H1 (cell line): ENCODE results near the gene PPAT. TPM values are rescaled to one million over a fixed set of nuclear protein-coding genes. Genes with fewer than 3 reads are reported as not detected.

Experiments
- CTCF ChIA-PET: fragments of 300-600 bp; sonication (Branson Sonifier 250); formaldehyde crosslinking; loops from one replicate; lab custom pipeline; 2021; ENCODE audit not compliant: partially characterized antibody; lab: Charles Lee
- POLR2A ChIA-PET: fragments of 300-600 bp; sonication (Branson Sonifier 250); formaldehyde crosslinking; loops from one replicate; lab custom pipeline; 2021; ENCODE audit warnings: inconsistent platforms; ENCODE audit not compliant: partially characterized antibody; lab: Charles Lee
- DNase-seq, 2 experiments: peaks; one replicate each; pipeline versions ENCODE4 v3.0.0 to v3.0.0-alpha.2; 2010 to 2022; ENCODE audit warnings: low spot score in 2 of 2, low read depth in 1 of 2, mixed read lengths in 1 of 2
- FAIRE-seq: peaks from 2 replicates; lab custom pipeline; 2011; peaks lifted over from hg19 to GRCh38; lab: Jason Lieb, UNC
- H2AFZ ChIP-seq: 2 replicates; pipeline ENCODE4 v1.8.1; 2012; ENCODE audit warnings: low read length, inconsistent platforms
- H2AK5ac ChIP-seq: 2 replicates; pipeline ENCODE4 v1.6.1; 2013; ENCODE audit warnings: low read depth, low read length
- H2BK120ac ChIP-seq: replicated peaks from 2 replicates; pipeline ENCODE3; 2013; ENCODE audit warnings: low read depth, low read length, inconsistent platforms
- H2BK12ac ChIP-seq: 2 replicates; pipeline ENCODE4 v1.6.1; 2013; ENCODE audit warnings: low read depth, low read length
- H2BK15ac ChIP-seq: 2 replicates; pipeline ENCODE4 v1.6.1; 2013; ENCODE audit warnings: low read length
- H2BK20ac ChIP-seq: 2 replicates; pipeline ENCODE4 v1.6.1; 2013; ENCODE audit warnings: low read length
- H2BK5ac ChIP-seq: 2 replicates; pipeline ENCODE4 v1.6.1; 2013; ENCODE audit warnings: low read depth, low read length
- H3K14ac ChIP-seq: 2 replicates; pipeline ENCODE4 v1.6.1; 2013; ENCODE audit warnings: inconsistent platforms; ENCODE audit not compliant: insufficient read length
- H3K18ac ChIP-seq: 2 replicates; pipeline ENCODE4 v1.6.1; 2013; ENCODE audit warnings: low read length; ENCODE audit errors: extremely low read depth
- H3K23ac ChIP-seq: 2 replicates; pipeline ENCODE4 v1.6.1; 2013; ENCODE audit warnings: inconsistent platforms; ENCODE audit not compliant: insufficient read length
- H3K23me2 ChIP-seq: 2 replicates; pipeline ENCODE4 v1.6.1; 2013; ENCODE audit warnings: low read depth, low read length
- H3K27ac ChIP-seq: 2 replicates; pipeline ENCODE4 v1.6.1; 2011; ENCODE audit warnings: low read depth, low read length, inconsistent platforms
- H3K27me3 ChIP-seq, 4 experiments: replicated peaks in 1 of 4; 1 replicate in 1 of 4; 2 replicates in 3 of 4; pipeline versions ENCODE4 v1.6.1 to v1.8.1; 2011 to 2013; ENCODE audit warnings: low read length in 3 of 4, mild to moderate bottlenecking in 3 of 4, inconsistent platforms in 2 of 4, mixed read lengths in 2 of 4, moderate library complexity in 1 of 4; ENCODE audit not compliant: control insufficient read depth in 3 of 4, insufficient read depth in 3 of 4; ENCODE audit errors: extremely low read depth in 1 of 4
- H3K36me3 ChIP-seq, 4 experiments: 2 replicates each; pipeline versions ENCODE4 v1.6.1 to v1.8.1; 2011 to 2013; ENCODE audit warnings: mild to moderate bottlenecking in 4 of 4, low read length in 3 of 4, moderate library complexity in 2 of 4, control low read depth in 1 of 4, inconsistent platforms in 1 of 4; ENCODE audit not compliant: insufficient read depth in 4 of 4, control insufficient read depth in 2 of 4
- H3K4ac ChIP-seq: replicated peaks from 2 replicates; pipeline ENCODE3; 2013; ENCODE audit warnings: low read length, low read depth, mixed read lengths, inconsistent platforms; ENCODE audit not compliant: insufficient read length
- H3K4me1 ChIP-seq, 4 experiments: replicated peaks in 1 of 4; 1 replicate in 1 of 4; 2 replicates in 3 of 4; pipeline versions ENCODE4 v1.6.1 to v1.8.1; 2011 to 2013; ENCODE audit warnings: low read length in 3 of 4, inconsistent platforms in 2 of 4, mixed read lengths in 1 of 4; ENCODE audit not compliant: insufficient read depth in 4 of 4, control insufficient read depth in 3 of 4
- H3K4me2 ChIP-seq, 2 experiments: 2 replicates each; pipeline versions ENCODE4 v1.6.1 to v1.8.1; 2011 to 2013; ENCODE audit warnings: low read depth in 2 of 2, low read length in 2 of 2, control low read depth in 1 of 2, inconsistent platforms in 1 of 2, mild to moderate bottlenecking in 1 of 2; ENCODE audit not compliant: insufficient read depth in 1 of 2
- H3K4me3 ChIP-seq, 4 experiments: fragments of 200-600, 300-600 bp in 1 of 4; sonication (generic), shearing (Covaris generic), sonication (Bioruptor Twin) in 1 of 4; 2 replicates each; pipeline versions ENCODE4 v1.5.1 to v1.8.1; 2011 to 2016; ENCODE audit warnings: low read length in 4 of 4, low read depth in 3 of 4, control low read depth in 2 of 4, inconsistent platforms in 2 of 4, mild to moderate bottlenecking in 2 of 4, mixed read lengths in 1 of 4, moderate library complexity in 1 of 4; ENCODE audit not compliant: insufficient read depth in 2 of 4; ENCODE audit errors: extremely low read depth in 1 of 4
- H3K56ac ChIP-seq: replicated peaks from 2 replicates; pipeline ENCODE3; 2013; ENCODE audit warnings: low read depth, mild to moderate bottlenecking, mixed read lengths, low read length, inconsistent platforms; ENCODE audit not compliant: insufficient read length
- H3K79me1 ChIP-seq: 2 replicates; pipeline ENCODE4 v1.6.1; 2013; ENCODE audit warnings: low read depth, low read length, control low read depth
- H3K79me2 ChIP-seq, 2 experiments: 2 replicates each; pipeline versions ENCODE4 v1.6.1 to v1.8.1; 2012 to 2013; ENCODE audit warnings: low read length in 2 of 2, mild to moderate bottlenecking in 2 of 2, inconsistent platforms in 1 of 2; ENCODE audit not compliant: insufficient read depth in 2 of 2, control insufficient read depth in 1 of 2
- H3K9ac ChIP-seq, 4 experiments: replicated peaks in 1 of 4; 1 replicate in 1 of 4; 2 replicates in 3 of 4; pipeline versions ENCODE4 v1.6.1 to v1.8.1; 2011 to 2013; ENCODE audit warnings: low read depth in 3 of 4, low read length in 3 of 4, control low read depth in 2 of 4, mild to moderate bottlenecking in 2 of 4, moderate library complexity in 2 of 4, inconsistent platforms in 1 of 4; ENCODE audit errors: extremely low read depth in 1 of 4
- H3K9me3 ChIP-seq, 2 experiments: 2 replicates each; pipeline versions ENCODE4 v1.6.1 to v1.8.1; 2012 to 2013; ENCODE audit warnings: mild to moderate bottlenecking in 2 of 2, moderate library complexity in 2 of 2, control low read depth in 1 of 2, inconsistent platforms in 1 of 2, low read depth in 1 of 2, low read length in 1 of 2, mixed read lengths in 1 of 2; ENCODE audit not compliant: insufficient read depth in 2 of 2
- H4K20me1 ChIP-seq, 2 experiments: replicated peaks in 1 of 2; 2 replicates each; pipeline versions ENCODE3 to v1.8.1; 2011 to 2013; ENCODE audit warnings: inconsistent platforms in 2 of 2, low read length in 2 of 2, mild to moderate bottlenecking in 1 of 2; ENCODE audit not compliant: insufficient read depth in 2 of 2, control insufficient read depth in 1 of 2
- H4K5ac ChIP-seq: 2 replicates; pipeline ENCODE4 v1.6.1; 2013; ENCODE audit warnings: low read length, low read depth, mixed read lengths, inconsistent platforms; ENCODE audit not compliant: insufficient read length
- H4K8ac ChIP-seq: 2 replicates; pipeline ENCODE4 v1.8.0; 2013; ENCODE audit warnings: mild to moderate bottlenecking, moderate library complexity, low read length, inconsistent platforms; ENCODE audit not compliant: insufficient read depth; ENCODE audit errors: extremely low read depth
- H4K91ac ChIP-seq: replicated peaks from 2 replicates; pipeline ENCODE3; 2013; ENCODE audit warnings: low read length, mixed read lengths, inconsistent platforms; ENCODE audit not compliant: insufficient read length
- POLR2A ChIP-seq, 2 experiments: IDR thresholded peaks; 1 replicate in 1 of 2; 2 replicates in 1 of 2; pipeline ENCODE4 v1.6.1; 2011; ENCODE audit warnings: low read depth in 2 of 2, low read length in 2 of 2, mild to moderate bottlenecking in 2 of 2; ENCODE audit errors: control extremely low read depth in 1 of 2
- RBBP5 ChIP-seq: IDR thresholded peaks from 2 replicates; pipeline ENCODE4 v1.7.1; 2012; ENCODE audit warnings: low read depth, mild to moderate bottlenecking, inconsistent platforms, low read length, moderate library complexity, borderline replicate concordance
- WGBS, 2 experiments: shearing (Covaris generic) in 1 of 2; methylation state at CpG; one replicate each; pipeline versions ENCODE4 v1.1.6 to v1.1.7; 2013 to 2015; ENCODE audit warnings: low lambda C conversion rate in 2 of 2, mixed read lengths in 2 of 2, inconsistent platforms in 1 of 2, low coverage in 1 of 2, missing lambda C conversion rate in 1 of 2; ENCODE audit not compliant: insufficient replicate concordance in 2 of 2, insufficient coverage in 1 of 2, insufficient read length in 1 of 2; ENCODE audit errors: extremely low coverage in 1 of 2, missing lambda C conversion rate in 1 of 2; 5-methylcytosine and 5-hydroxymethylcytosine counted together
- polyA plus RNA-seq, 7 experiments: library from polyadenylated mRNA; depleted of rRNA in 3 of 7; stranded (reverse) in 5 of 7; unstranded in 2 of 7; fragments of >200 nt in 5 of 7; fragments of 200-250 nt in 2 of 7; gene quantifications; 1 replicate in 5 of 7; 2 replicates in 1 of 7; 4 replicates in 1 of 7; pipeline versions ENCODE4 v1.2.1 to v1.2.3, GENCODE V29; 2011 to 2013; ENCODE audit warnings: missing spikeins in 2 of 7, mixed read lengths in 2 of 7
- total RNA-seq: library from RNA; stranded (reverse); fragmentation: NEBNext Ultra II Directional; extraction: Animal tissue kit (Norgen Biotek cat#: 25700); gene quantifications from 2 replicates; pipeline ENCODE4 v1.2.1, GENCODE V29; 2021

PPAT gene
- total and polyA plus RNA-seq, 2 of the 8 experiments (the other 6 are each of a cell fraction or from before 2014, with no cell fraction given), result 24.5 to 104 TPM

DNA sequence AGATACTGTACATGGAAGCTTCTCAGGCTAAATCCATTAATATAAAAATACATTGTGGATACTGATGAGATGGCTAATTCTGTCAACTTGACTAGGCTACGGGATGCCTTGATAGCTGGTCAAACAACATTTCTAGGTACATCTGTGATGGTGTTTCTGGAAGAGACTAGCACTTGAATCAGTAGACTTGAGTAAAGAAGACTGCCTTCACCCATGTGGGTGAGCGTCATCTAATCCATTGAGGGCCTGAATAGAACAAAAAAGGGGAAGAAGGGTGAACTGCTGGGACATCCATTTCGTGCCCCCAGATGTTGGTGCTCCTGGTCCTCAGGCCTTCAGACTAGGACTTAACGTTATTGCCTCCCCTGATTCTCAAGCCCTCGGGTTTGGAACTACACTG, 28.3 kb upstream of the PPAT start:
- H3K23me2 ChIP-seq, result peaks cover 10% of the 10 kb centered on the region
- H3K79me1 ChIP-seq, result peaks cover 5% of the 10 kb centered on the region
- no peak overlapping the region for H2BK20ac ChIP-seq
- H4K5ac ChIP-seq, result no peak overlapping the region
- no peak overlapping the region for H3K27ac ChIP-seq
- no peaks in the 10 kb centered on the region for H3K9me3 ChIP-seq
- no peak overlapping the region for H2BK12ac ChIP-seq
- no peak overlapping the region for H3K56ac ChIP-seq
- peaks cover 4 to 37% of the 10 kb centered on the region in 2 experiments; a peak in 3 of 4 replicates for H3K79me2 ChIP-seq
- no peak overlapping the region for H3K4ac ChIP-seq
- no peak overlapping the region for H3K9ac ChIP-seq
- peaks cover 0 to 5% (median 2%) of the 10 kb centered on the region in 4 experiments; a peak in 1 of 7 replicates for H3K4me1 ChIP-seq
- 91% methylated on average over 5 of the region's 5 CpGs; no CpG with 5 or more reads in 1 of the 2 experiments for WGBS, 2 experiments
- H2AK5ac ChIP-seq, result no peak overlapping the region
- peaks cover 5 to 17% of the 10 kb centered on the region in 2 experiments for H4K20me1 ChIP-seq
- H3K14ac ChIP-seq, result no peak overlapping the region
- no peak overlapping the region for H2BK5ac ChIP-seq
- no peak overlapping the region for H2AFZ ChIP-seq
- H2BK120ac ChIP-seq, result no peak overlapping the region
- no peak overlapping the region for H2BK15ac ChIP-seq
- DNase-seq (no peak), FAIRE-seq (no peak)
- no peaks in the 10 kb centered on the region for H3K27me3 ChIP-seq
- no peak overlapping the region for H3K4me2 ChIP-seq
- no peak overlapping the region for H3K18ac ChIP-seq
- no peak overlapping the region for H4K8ac ChIP-seq
- H3K36me3 ChIP-seq, result peaks cover 9 to 41% (median 35%) of the 10 kb centered on the region in 4 experiments
- H4K91ac ChIP-seq, result no peak overlapping the region
- TF ChIP-seq RBBP5, result no peak
- peak in 1 of 2 experiments; percentile 58; a peak in 1 of 3 replicates for TF ChIP-seq POLR2A (IDR thresholded peaks at IDR 0.05; ENCODE audit: control extremely low read depth in 1 of 2, low read depth in 2 of 2, low read length in 2 of 2)
- H3K23ac ChIP-seq, result no peak overlapping the region
- H3K4me3 ChIP-seq, result no peak overlapping the region
- ChIA-PET POLR2A (interaction anchor here (0.6 to 12.0 kb wide), 7 partner anchors 11 to 1524 kb away, joined by 3 to 121 read pairs (median 5); partner anchors contain the start of genes AASDH, PAICS and PPAT), CTCF (no interaction called here)
